GM23338 (cell line): ENCODE data around the gene BAIAP2. TPM values are rescaled to one million over a fixed set of nuclear protein-coding genes. Genes with fewer than 3 reads are reported as not detected.

ENCODE experiments used
- ATAC-seq: fragments of 200-7000 bp; cut with Tn5 transposase; 3 replicates; pipeline ENCODE4 v1.9.1; 2020
- DNase-seq: peaks from one replicate; pipeline ENCODE4 v3.0.0-alpha.2; 2015; ENCODE audit warnings: low spot score
- H2AFZ ChIP-seq: fragments of 200-600 bp; sonication (generic); 2 replicates; pipeline ENCODE4 v1.8.0; 2016; ENCODE audit warnings: antibody characterized with exemption, mild to moderate bottlenecking, moderate library complexity
- H3F3A ChIP-seq: fragments of 200-600 bp; sonication (generic); replicated peaks from 2 replicates; pipeline ENCODE4 v1.8.0; 2017; ENCODE audit warnings: antibody characterized with exemption, mixed run types, low read depth
- H3K27ac ChIP-seq: fragments of 200-600 bp; sonication (generic); 2 replicates; pipeline ENCODE4 v1.6.1; 2016; ENCODE audit warnings: low read depth
- H3K27me3 ChIP-seq: fragments of 200-600 bp; sonication (generic); 2 replicates; pipeline ENCODE4 v1.8.0; 2016; ENCODE audit warnings: mild to moderate bottlenecking, mixed run types, moderate library complexity; ENCODE audit not compliant: insufficient read depth
- H3K36me3 ChIP-seq: fragments of 200-600 bp; sonication (generic); 2 replicates; pipeline ENCODE4 v1.8.0; 2016; ENCODE audit warnings: mild to moderate bottlenecking; ENCODE audit not compliant: insufficient read depth
- H3K4me1 ChIP-seq: fragments of 200-600 bp; sonication (generic); 2 replicates; pipeline ENCODE4 v1.8.0; 2016; ENCODE audit warnings: mild to moderate bottlenecking, moderate library complexity; ENCODE audit not compliant: insufficient read depth
- H3K4me2 ChIP-seq: fragments of 200-600 bp; sonication (generic); 2 replicates; pipeline ENCODE4 v1.7.1; 2017; ENCODE audit warnings: mixed run types
- H3K4me3 ChIP-seq: fragments of 200-600 bp; sonication (generic); 2 replicates; pipeline ENCODE4 v1.6.1; 2016; ENCODE audit warnings: mixed run types
- H3K79me2 ChIP-seq: fragments of 200-600 bp; sonication (generic); replicated peaks from 2 replicates; pipeline ENCODE4 v1.8.0; 2017; ENCODE audit warnings: mild to moderate bottlenecking; ENCODE audit not compliant: insufficient read depth
- H3K9me2 ChIP-seq: fragments of 200-600 bp; sonication (generic); 2 replicates; pipeline ENCODE4 v1.8.0; 2017; ENCODE audit not compliant: insufficient read depth
- H4K20me1 ChIP-seq: fragments of 200-600 bp; sonication (generic); replicated peaks from 2 replicates; pipeline ENCODE4 v1.8.0; 2017; ENCODE audit warnings: mild to moderate bottlenecking; ENCODE audit not compliant: insufficient read depth
- H3K27ac Mint-ChIP-seq: 2 replicates; pipeline ENCODE4 v1.8.0; 2020; ENCODE audit warnings: inconsistent platforms, mild to moderate bottlenecking, moderate library complexity, mixed read lengths
- H3K27me3 Mint-ChIP-seq: 3 replicates; pipeline ENCODE4 v1.8.0; 2022; ENCODE audit warnings: low read depth, mild to moderate bottlenecking, moderate library complexity, mixed read lengths, inconsistent platforms; ENCODE audit not compliant: insufficient read depth, poor library complexity
- H3K36me3 Mint-ChIP-seq: 3 replicates; pipeline ENCODE4 v1.8.0; 2021; ENCODE audit warnings: low read depth, mild to moderate bottlenecking, inconsistent platforms, moderate library complexity, mixed read lengths
- H3K4me1 Mint-ChIP-seq: 3 replicates; pipeline ENCODE4 v1.8.0; 2020; ENCODE audit warnings: mild to moderate bottlenecking, inconsistent platforms, mixed read lengths
- H3K4me3 Mint-ChIP-seq: 3 replicates; pipeline ENCODE4 v1.8.0; 2021; ENCODE audit warnings: moderate library complexity, mild to moderate bottlenecking, inconsistent platforms, mixed read lengths
- H3K9me3 Mint-ChIP-seq: 3 replicates; pipeline ENCODE4 v1.8.0; 2020; ENCODE audit warnings: moderate library complexity, mild to moderate bottlenecking, inconsistent platforms, mixed read lengths
- CREB1 ChIP-seq: fragments of 250-450 bp; sonication (Bioruptor Pico); IDR thresholded peaks from 2 replicates; pipeline ENCODE4 v1.5.0; 2020; ENCODE audit warnings: low read depth, mild to moderate bottlenecking, moderate library complexity
- CTCF ChIP-seq, 2 experiments: fragments of 200-600 bp in 1 of 2; sonication (generic) in 1 of 2; conservative IDR thresholded peaks; 2 replicates each; pipeline versions ENCODE4 v1.5.1 to v1.6.1; 2016 to 2017; ENCODE audit warnings: antibody characterized with exemption in 2 of 2, low read depth in 2 of 2, mild to moderate bottlenecking in 2 of 2, moderate library complexity in 1 of 2
- ETS1 ChIP-seq: IDR thresholded peaks from 2 replicates; pipeline ENCODE4 v1.6.1; 2016; ENCODE audit warnings: antibody characterized with exemption
- EZH2 ChIP-seq: fragments of 200-600 bp; sonication (generic); IDR thresholded peaks from one replicate; pipeline ENCODE4 v1.8.0; 2017; ENCODE audit warnings: antibody characterized with exemption, mild to moderate bottlenecking, low read depth; ENCODE audit not compliant: unreplicated experiment
- EZH2phosphoT487 ChIP-seq: fragments of 200-600 bp; sonication (generic); IDR thresholded peaks from one replicate; pipeline ENCODE4 v1.8.1; 2018; ENCODE audit warnings: antibody characterized with exemption; ENCODE audit not compliant: unreplicated experiment
- JUNB ChIP-seq: IDR thresholded peaks from one replicate; pipeline ENCODE4 v1.6.1; 2016; ENCODE audit warnings: antibody characterized with exemption; ENCODE audit not compliant: unreplicated experiment
- NANOG ChIP-seq: IDR thresholded peaks from 2 replicates; pipeline ENCODE4 v1.6.1; 2016; ENCODE audit warnings: antibody characterized with exemption, borderline replicate concordance
- POLR2AphosphoS5 ChIP-seq: IDR thresholded peaks from 2 replicates; pipeline ENCODE4 v1.6.1; 2016; ENCODE audit warnings: antibody characterized with exemption, low read depth
- REST ChIP-seq: IDR thresholded peaks from one replicate; pipeline ENCODE4 v1.6.1; 2018; ENCODE audit warnings: antibody characterized with exemption; ENCODE audit not compliant: unreplicated experiment
- STAT1 ChIP-seq: IDR thresholded peaks from one replicate; pipeline ENCODE4 v1.6.1; 2016; ENCODE audit warnings: antibody characterized with exemption; ENCODE audit not compliant: unreplicated experiment
- ZNF114 ChIP-seq: fragments of 250-450 bp; sonication (Bioruptor Pico); IDR thresholded peaks from 2 replicates; pipeline ENCODE4 v1.5.0; 2020; ENCODE audit warnings: mild to moderate bottlenecking, moderate library complexity
- ZNF331 ChIP-seq: fragments of 250-450 bp; sonication (Bioruptor Pico); IDR thresholded peaks from 2 replicates; pipeline ENCODE4 v1.5.0; 2020; ENCODE audit warnings: low read depth, mild to moderate bottlenecking, moderate library complexity
- ZNF462 ChIP-seq: fragments of 250-450 bp; sonication (Bioruptor Pico); IDR thresholded peaks from 2 replicates; pipeline ENCODE4 v1.5.0; 2020; ENCODE audit warnings: mild to moderate bottlenecking, moderate library complexity
- polyA plus RNA-seq: library from polyadenylated mRNA; unstranded; fragments of >200 nt; fragmentation: Nextera tagmentation; extraction: Ambion mirVana; gene quantifications from 2 replicates; pipeline ENCODE4 v1.2.1, GENCODE V29; 2016
- total RNA-seq: library from RNA; depleted of rRNA; stranded (reverse); fragments of >200 nt; shearing (Covaris generic); gene quantifications from 2 replicates; pipeline ENCODE4 v1.2.3, GENCODE V29; 2014

BAIAP2 gene
- total and polyA plus RNA-seq, 2 experiments from 2014 or later = 21.7 to 22.7 TPM

- Histone ChIP-seq H3K4me3 (no peak overlapping the region), H4K20me1 (no peaks in the 10 kb centered on the region), H3K4me1 (no peaks in the 10 kb centered on the region), H3K27me3 (no peaks in the 10 kb centered on the region), H3K27ac (no peak overlapping the region), H2AFZ (no peak overlapping the region), H3K9me2 (no peaks in the 10 kb centered on the region), H3F3A (no peaks in the 10 kb centered on the region), H3K36me3 (no peaks in the 10 kb centered on the region), H3K79me2 (no peaks in the 10 kb centered on the region), H3K4me2 (no peak overlapping the region)
- peaks cover 12% of the 10 kb centered on the region for H3K27me3 Mint-ChIP-seq
- TF ChIP-seq CTCF (conservative IDR thresholded peaks at IDR 0.05; ENCODE audit: low read depth in 2 of 2) (peak in 1 of 2 experiments; percentile 43; a peak in 3 of 4 replicates), STAT1 (no peak), EZH2phosphoT487 (no peak), CREB1 (CRISPR knock-in tag) (no peak), EZH2 (no peak), JUNB (no peak), REST (peak; percentile 50), ZNF462 (CRISPR knock-in tag) (no peak), NANOG (no peak), POLR2AphosphoS5 (0 out of 2 replicates have a peak, but pooled peaks have one; percentile 18), ZNF331 (CRISPR knock-in tag) (no peak), ZNF114 (CRISPR knock-in tag) (no peak), ETS1 (no peak)
- ATAC-seq (peak; percentile 20), DNase-seq (peak; percentile 68)
- H3K27ac Mint-ChIP-seq = no peak overlapping the region
- H3K36me3 Mint-ChIP-seq = no peaks in the 10 kb centered on the region
- H3K4me3 Mint-ChIP-seq = peak overlapping the region; percentile 48; the same call in 2 of the 3 replicates
- H3K4me1 Mint-ChIP-seq = peaks cover 3% of the 10 kb centered on the region; the same call in 2 of the 3 replicates
- no peaks in the 10 kb centered on the region for H3K9me3 Mint-ChIP-seq
Measured at GRCh38 chr17:81121841-81122733, 87.1 kb downstream of the BAIAP2 start.
